HEK293 (cell line): Measurements from ENCODE around the gene CYS1.

Source experiments
- CTCF ChIP-seq: fragments of 450-650 bp; formaldehyde crosslinking; IDR thresholded peaks from 2 replicates; pipeline ENCODE4 v1.5.1; 2016; ENCODE audit warnings: missing biosample characterization, missing genetic modification characterization
- SP2 ChIP-seq: fragments of 450-650 bp; formaldehyde crosslinking; IDR thresholded peaks from 2 replicates; pipeline ENCODE4 v1.5.1; 2016; ENCODE audit warnings: missing biosample characterization, missing genetic modification characterization
- ZBTB1 ChIP-seq: fragments of 450-650 bp; formaldehyde crosslinking; IDR thresholded peaks from 2 replicates; pipeline ENCODE4 v1.5.1; 2016; ENCODE audit warnings: missing biosample characterization, missing genetic modification characterization
- ZNF146 ChIP-seq: fragments of 450-650 bp; formaldehyde crosslinking; IDR thresholded peaks from 2 replicates; pipeline ENCODE4 v1.5.1; 2016; ENCODE audit warnings: missing biosample characterization, missing genetic modification characterization
- ZNF174 ChIP-seq: fragments of 450-650 bp; formaldehyde crosslinking; IDR thresholded peaks from 2 replicates; pipeline ENCODE4 v1.5.0; 2017; ENCODE audit warnings: missing biosample characterization, mild to moderate bottlenecking, missing genetic modification characterization
- ZNF274 ChIP-seq, 2 experiments: fragments of 200-500 bp in 1 of 2; fragments of 450-650 bp in 1 of 2; sonication (Bioruptor generic) in 1 of 2; formaldehyde crosslinking in 1 of 2; IDR thresholded peaks; 2 replicates each; pipeline versions ENCODE4 v1.5.1 to v1.6.1; 2014 to 2016; ENCODE audit warnings: borderline replicate concordance in 1 of 2, inconsistent platforms in 1 of 2, low read length in 1 of 2, missing biosample characterization in 1 of 2, missing genetic modification characterization in 1 of 2
- ZNF311 ChIP-seq: fragments of 450-650 bp; formaldehyde crosslinking; IDR thresholded peaks from 2 replicates; pipeline ENCODE4 v1.5.1; 2017; ENCODE audit warnings: missing biosample characterization, missing genetic modification characterization, borderline replicate concordance
- ZNF514 ChIP-seq: fragments of 450-650 bp; formaldehyde crosslinking; IDR thresholded peaks from 2 replicates; pipeline ENCODE4 v1.5.1; 2016; ENCODE audit warnings: missing biosample characterization, missing genetic modification characterization
- ZNF747 ChIP-seq: fragments of 450-650 bp; formaldehyde crosslinking; IDR thresholded peaks from 2 replicates; pipeline ENCODE4 v1.5.1; 2016; ENCODE audit warnings: missing biosample characterization, missing genetic modification characterization
- ZNF785 ChIP-seq: fragments of 450-650 bp; formaldehyde crosslinking; IDR thresholded peaks from 2 replicates; pipeline ENCODE4 v1.5.1; 2016; ENCODE audit warnings: missing biosample characterization, missing genetic modification characterization
- TF ChIP-seq, protein P1 (sequence below): fragments of 450-650 bp; formaldehyde crosslinking; IDR thresholded peaks from 2 replicates; pipeline ENCODE4 v1.5.1; 2016; ENCODE audit warnings: missing biosample characterization, missing genetic modification characterization

DNA sequence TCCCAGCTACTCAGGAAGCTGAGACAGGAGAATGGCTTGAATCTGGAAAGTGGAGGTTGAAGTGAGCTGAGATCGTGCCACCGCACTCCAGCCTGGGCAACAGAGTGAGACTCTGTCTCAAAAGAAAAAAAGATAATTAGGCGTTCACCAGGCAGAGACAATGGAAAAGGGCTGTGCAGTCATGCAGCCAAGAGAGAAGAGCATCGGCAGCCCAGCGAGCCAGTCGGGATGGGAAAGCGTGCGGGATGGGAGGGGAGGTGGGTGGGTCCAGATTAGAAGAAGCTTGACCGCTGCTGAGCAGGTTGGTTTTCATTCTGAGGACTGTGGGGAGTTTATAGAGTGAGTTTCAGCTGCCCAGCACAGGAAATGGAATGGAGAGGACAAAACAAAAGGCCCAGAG is 15.0 kb upstream of the CYS1 start:
- TF ChIP-seq CTCF (tag by site-specific recombination) (no peak), ZNF146 (tag by site-specific recombination) (no peak), ZNF311 (tag by site-specific recombination) (no peak), ZNF747 (tag by site-specific recombination) (no peak), ZNF785 (tag by site-specific recombination) (no peak), ZNF274 (IDR thresholded peaks at IDR 0.05; ENCODE audit: low read length) (no peak), ZNF274 (tag by site-specific recombination; IDR thresholded peaks at IDR 0.05; ENCODE audit: borderline replicate concordance) (no peak), ZBTB1 (tag by site-specific recombination) (no peak), ZNF174 (no peak), SP2 (tag by site-specific recombination) (no peak), ZNF514 (no peak)
- TF ChIP-seq, protein P1, sequence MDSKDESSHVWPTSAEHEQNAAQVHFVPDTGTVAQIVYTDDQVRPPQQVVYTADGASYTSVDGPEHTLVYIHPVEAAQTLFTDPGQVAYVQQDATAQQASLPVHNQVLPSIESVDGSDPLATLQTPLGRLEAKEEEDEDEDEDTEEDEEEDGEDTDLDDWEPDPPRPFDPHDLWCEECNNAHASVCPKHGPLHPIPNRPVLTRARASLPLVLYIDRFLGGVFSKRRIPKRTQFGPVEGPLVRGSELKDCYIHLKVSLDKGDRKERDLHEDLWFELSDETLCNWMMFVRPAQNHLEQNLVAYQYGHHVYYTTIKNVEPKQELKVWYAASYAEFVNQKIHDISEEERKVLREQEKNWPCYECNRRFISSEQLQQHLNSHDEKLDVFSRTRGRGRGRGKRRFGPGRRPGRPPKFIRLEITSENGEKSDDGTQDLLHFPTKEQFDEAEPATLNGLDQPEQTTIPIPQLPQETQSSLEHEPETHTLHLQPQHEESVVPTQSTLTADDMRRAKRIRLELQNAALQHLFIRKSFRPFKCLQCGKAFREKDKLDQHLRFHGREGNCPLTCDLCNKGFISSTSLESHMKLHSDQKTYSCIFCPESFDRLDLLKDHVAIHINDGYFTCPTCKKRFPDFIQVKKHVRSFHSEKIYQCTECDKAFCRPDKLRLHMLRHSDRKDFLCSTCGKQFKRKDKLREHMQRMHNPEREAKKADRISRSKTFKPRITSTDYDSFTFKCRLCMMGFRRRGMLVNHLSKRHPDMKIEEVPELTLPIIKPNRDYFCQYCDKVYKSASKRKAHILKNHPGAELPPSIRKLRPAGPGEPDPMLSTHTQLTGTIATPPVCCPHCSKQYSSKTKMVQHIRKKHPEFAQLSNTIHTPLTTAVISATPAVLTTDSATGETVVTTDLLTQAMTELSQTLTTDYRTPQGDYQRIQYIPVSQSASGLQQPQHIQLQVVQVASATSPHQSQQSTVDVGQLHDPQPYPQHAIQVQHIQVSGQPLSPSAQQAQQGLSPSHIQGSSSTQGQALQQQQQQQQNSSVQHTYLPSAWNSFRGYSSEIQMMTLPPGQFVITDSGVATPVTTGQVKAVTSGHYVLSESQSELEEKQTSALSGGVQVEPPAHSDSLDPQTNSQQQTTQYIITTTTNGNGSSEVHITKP (tag by site-specific recombination), result no peak
